Gastroesophageal sphincter (tissue), 4 donors: Measurements from ENCODE around the gene SLCO3A1. TPM values are rescaled to one million over a fixed set of nuclear protein-coding genes. Genes with fewer than 3 reads are reported as not detected.

ENCODE experiments used
- ATAC-seq: fragments of 150-250 bp; one replicate; pipeline ENCODE4 v1.9.1; 2016; ENCODE audit warnings: mild to moderate bottlenecking, moderate library complexity
- H3K27ac ChIP-seq, 4 donors: fragments of 200-600 bp; sonication (generic) in 3 of 4; 1 replicate in 3 of 4; 2 replicates in 1 of 4; pipeline ENCODE4 v1.5.1; 2016 to 2019
- H3K27me3 ChIP-seq: fragments of 200-600 bp; sonication (generic); one replicate; pipeline ENCODE4 v1.5.1; 2019
- H3K36me3 ChIP-seq, 2 donors: fragments of 200-600 bp; sonication (generic); one replicate each; pipeline ENCODE4 v1.5.1; 2019; ENCODE audit warnings: control low read depth in 1 of 2
- H3K4me1 ChIP-seq, 3 donors: fragments of 200-600 bp; sonication (generic); 1 replicate in 2 of 3; 2 replicates in 1 of 3; pipeline ENCODE4 v1.5.1; 2016 to 2019; ENCODE audit warnings: control low read depth in 2 of 3
- H3K4me3 ChIP-seq, 2 donors: fragments of 200-600 bp; sonication (generic); one replicate each; pipeline ENCODE4 v1.5.1; 2019; ENCODE audit warnings: mild to moderate bottlenecking in 1 of 2, moderate library complexity in 1 of 2
- H3K9me3 ChIP-seq, 3 donors: fragments of 200-600 bp; sonication (generic); one replicate each; pipeline ENCODE4 v1.5.1; 2017 to 2019; ENCODE audit warnings: control low read depth in 2 of 3
- EP300 ChIP-seq: sonication (generic); formaldehyde crosslinking; IDR thresholded peaks from one replicate; pipeline ENCODE4 v1.6.1; 2017; ENCODE audit warnings: antibody characterized with exemption, mild to moderate bottlenecking
- POLR2A ChIP-seq, 2 donors: fragments of 450-650 bp; IDR thresholded peaks; one replicate each; pipeline ENCODE4 v1.6.1; 2017; ENCODE audit warnings: antibody characterized with exemption in 2 of 2, mild to moderate bottlenecking in 2 of 2, moderate library complexity in 1 of 2
- POLR2AphosphoS5 ChIP-seq: sonication (generic); formaldehyde crosslinking; IDR thresholded peaks from one replicate; pipeline ENCODE4 v1.6.1; 2017; ENCODE audit warnings: antibody characterized with exemption
- WGBS, 2 donors: methylation state at CpG; one replicate each; pipeline ENCODE4 v1.1.5; 2018; ENCODE audit warnings: low coverage in 1 of 2; 5-methylcytosine and 5-hydroxymethylcytosine counted together
- total RNA-seq, 4 donors: library from RNA; depleted of rRNA; stranded (reverse); fragments of >200 nt; gene quantifications; one replicate each; pipeline ENCODE4 v1.1.0, GENCODE V29; 2016
- TF ChIP-seq, protein P1 (sequence below), 4 experiments: fragments of 200-600 bp in 2 of 4; fragments of 450-650 bp in 2 of 4; sonication (generic) in 1 of 4; IDR thresholded peaks; one replicate each; pipeline ENCODE4 v1.5.1; 2017 to 2019; ENCODE audit warnings: antibody characterized with exemption in 4 of 4, mild to moderate bottlenecking in 2 of 4, moderate library complexity in 2 of 4

The SLCO3A1 gene
- total RNA-seq, 4 donors from 2014 or later: 10.1 to 14.4 (median 12.1) TPM

DNA sequence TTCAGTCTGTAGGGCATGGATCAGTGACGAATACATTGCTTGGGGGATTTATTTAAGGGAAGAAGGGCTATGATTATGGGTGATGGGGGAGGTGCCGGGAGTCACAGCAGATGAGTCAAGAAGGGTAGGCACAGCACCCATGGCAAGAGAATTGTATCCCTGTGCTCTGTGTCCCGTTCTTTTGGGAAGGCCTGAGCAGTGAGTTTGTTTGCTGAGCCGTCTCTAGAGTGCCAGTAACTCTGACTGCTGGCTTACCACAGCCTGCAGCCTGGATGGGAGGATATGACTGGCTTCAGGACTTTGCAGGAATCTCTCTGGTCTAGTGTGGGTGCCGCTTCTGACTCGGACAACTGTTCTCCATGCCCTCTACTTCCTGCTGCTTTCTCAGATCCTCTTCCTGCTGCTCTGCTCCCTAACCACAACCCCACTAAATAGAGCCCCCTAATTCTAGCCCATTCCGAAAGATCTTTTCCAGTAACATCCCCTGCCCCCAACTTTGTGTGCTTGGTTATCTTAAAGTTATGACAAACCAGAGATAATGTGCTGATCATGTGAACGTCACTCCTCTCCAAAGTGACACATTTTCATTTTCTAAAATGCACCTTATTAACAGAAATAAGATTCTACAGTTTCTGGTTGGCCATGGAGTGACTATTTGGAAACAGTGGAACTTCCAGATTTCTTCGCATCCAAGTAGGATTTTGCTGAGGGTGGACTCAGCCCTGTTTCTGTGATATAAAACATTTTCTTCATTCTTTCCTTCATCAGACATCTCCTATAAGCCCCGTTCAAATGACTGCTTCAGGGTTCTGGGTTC is 239.0 kb downstream of the SLCO3A1 start:
- WGBS, 2 donors: 82 to 87% methylated on average over 8 to 9 of the region's 10 CpGs
- H3K27me3 ChIP-seq: no peaks in the 10 kb centered on the region
- H3K27ac ChIP-seq: no peak overlapping the region
- H3K9me3 ChIP-seq: no peaks in the 10 kb centered on the region
- no peak for ATAC-seq
- peaks cover 0 to 16% of the 10 kb centered on the region in 2 donors for H3K36me3 ChIP-seq
- no peak overlapping the region for H3K4me3 ChIP-seq
- H3K4me1 ChIP-seq: peaks cover 0 to 9% (median 0%) of the 10 kb centered on the region in 3 donors
- TF ChIP-seq EP300 (no peak), POLR2A (IDR thresholded peaks at IDR 0.05) (no peak), POLR2AphosphoS5 (no peak)
- TF ChIP-seq, protein P1, sequence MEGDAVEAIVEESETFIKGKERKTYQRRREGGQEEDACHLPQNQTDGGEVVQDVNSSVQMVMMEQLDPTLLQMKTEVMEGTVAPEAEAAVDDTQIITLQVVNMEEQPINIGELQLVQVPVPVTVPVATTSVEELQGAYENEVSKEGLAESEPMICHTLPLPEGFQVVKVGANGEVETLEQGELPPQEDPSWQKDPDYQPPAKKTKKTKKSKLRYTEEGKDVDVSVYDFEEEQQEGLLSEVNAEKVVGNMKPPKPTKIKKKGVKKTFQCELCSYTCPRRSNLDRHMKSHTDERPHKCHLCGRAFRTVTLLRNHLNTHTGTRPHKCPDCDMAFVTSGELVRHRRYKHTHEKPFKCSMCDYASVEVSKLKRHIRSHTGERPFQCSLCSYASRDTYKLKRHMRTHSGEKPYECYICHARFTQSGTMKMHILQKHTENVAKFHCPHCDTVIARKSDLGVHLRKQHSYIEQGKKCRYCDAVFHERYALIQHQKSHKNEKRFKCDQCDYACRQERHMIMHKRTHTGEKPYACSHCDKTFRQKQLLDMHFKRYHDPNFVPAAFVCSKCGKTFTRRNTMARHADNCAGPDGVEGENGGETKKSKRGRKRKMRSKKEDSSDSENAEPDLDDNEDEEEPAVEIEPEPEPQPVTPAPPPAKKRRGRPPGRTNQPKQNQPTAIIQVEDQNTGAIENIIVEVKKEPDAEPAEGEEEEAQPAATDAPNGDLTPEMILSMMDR (IDR thresholded peaks at IDR 0.05): no peak

GRCh38 chr15:92095693-92096092 is 242.2 kb downstream of the SLCO3A1 start:
- WGBS, 2 donors: 80% methylated on average over 4 of the region's 4 CpGs; no CpG with 5 or more reads in 1 of the 2 donors
- Histone ChIP-seq H3K9me3 (no peaks in the 10 kb centered on the region), H3K36me3 (peaks cover 0 to 16% of the 10 kb centered on the region in 2 donors), H3K4me3 (no peak overlapping the region), H3K27me3 (no peaks in the 10 kb centered on the region), H3K27ac (no peak overlapping the region), H3K4me1 (peaks cover 0 to 16% (median 0%) of the 10 kb centered on the region in 3 donors)
- TF ChIP-seq, protein P1 (IDR thresholded peaks at IDR 0.05): no peak
- TF ChIP-seq POLR2A (IDR thresholded peaks at IDR 0.05) (no peak), POLR2AphosphoS5 (no peak), EP300 (no peak)
- ATAC-seq: no peak

DNA sequence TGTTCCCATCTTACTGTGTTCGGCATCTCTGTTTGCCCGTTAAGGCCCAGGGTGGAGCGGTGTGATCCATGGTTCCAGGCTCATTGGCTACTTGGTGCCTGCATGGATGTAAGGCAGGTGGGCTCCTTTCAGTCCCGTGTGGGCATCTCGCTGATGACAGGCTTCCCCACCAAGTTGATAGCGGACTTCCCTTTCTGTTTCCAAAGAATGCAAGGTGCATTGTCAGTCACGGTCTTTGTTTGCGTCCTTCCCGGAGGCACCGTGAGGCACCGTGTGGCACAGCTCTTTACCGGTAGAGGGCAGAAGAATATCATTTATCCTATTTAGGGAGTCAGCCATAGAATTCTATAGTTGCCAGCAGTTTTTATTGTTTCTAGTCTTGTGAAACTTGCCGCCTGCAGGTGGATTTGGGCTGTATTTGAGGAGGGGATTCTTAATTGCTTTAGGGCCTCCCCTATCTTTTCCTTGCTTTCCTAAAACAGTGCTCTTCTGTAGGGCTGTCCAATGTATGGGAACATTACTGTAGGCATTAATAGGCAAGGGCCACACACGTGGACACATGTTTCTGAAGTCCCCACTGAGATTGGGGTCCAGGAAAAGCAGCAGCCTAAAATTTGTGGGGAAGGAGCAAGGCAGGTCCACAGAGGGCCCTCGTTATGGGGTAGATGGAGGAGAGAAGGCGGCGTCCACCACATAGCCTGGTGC is 244.1 kb downstream of the SLCO3A1 start:
- ATAC-seq: peak; percentile 65
- WGBS, 2 donors: 5 to 50% methylated on average over 8 of the region's 17 CpGs
- TF ChIP-seq, protein P1 (IDR thresholded peaks at IDR 0.05): peak; percentile 37 to 74 (median 58)
- no peak for TF ChIP-seq EP300

DNA sequence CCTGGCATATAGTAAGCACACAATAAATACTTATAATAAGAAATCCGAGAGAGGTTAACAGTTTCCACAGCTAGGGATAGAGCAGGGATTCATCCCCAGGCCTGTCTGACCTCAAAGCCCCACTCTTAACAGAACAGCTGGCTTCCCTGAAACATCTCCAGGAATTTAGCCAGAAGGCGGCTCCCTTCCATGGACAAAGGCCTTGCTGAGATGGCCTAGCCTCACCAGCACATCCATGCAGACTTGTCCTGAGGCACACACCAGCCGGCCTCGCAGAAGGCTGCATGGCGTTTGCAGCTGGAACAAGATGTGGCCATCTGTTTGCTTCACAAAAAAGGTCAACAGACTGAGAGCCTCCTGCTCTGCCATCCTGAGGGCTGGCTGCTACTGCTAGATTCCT is 245.4 kb downstream of the SLCO3A1 start:
- TF ChIP-seq, protein P1 (IDR thresholded peaks at IDR 0.05): no peak
- TF ChIP-seq EP300: no peak
- TF ChIP-seq POLR2AphosphoS5: no peak
- TF ChIP-seq POLR2A (IDR thresholded peaks at IDR 0.05): no peak
- Histone ChIP-seq H3K4me3 (no peak overlapping the region), H3K27ac (no peak overlapping the region), H3K36me3 (peaks cover 0 to 16% of the 10 kb centered on the region in 2 donors), H3K27me3 (no peaks in the 10 kb centered on the region), H3K4me1 (peaks cover 0 to 11% (median 0%) of the 10 kb centered on the region in 3 donors), H3K9me3 (no peaks in the 10 kb centered on the region)
- no peak for ATAC-seq
- 65 to 73% methylated on average over 3 to 5 of the region's 5 CpGs for WGBS, 2 donors

More for the DNA sequence above, 244.1 kb downstream of the SLCO3A1 start:
- peaks cover 0 to 11% (median 0%) of the 10 kb centered on the region in 3 donors for H3K4me1 ChIP-seq
- peaks cover 0 to 16% of the 10 kb centered on the region in 2 donors for H3K36me3 ChIP-seq
- no peak overlapping the region for H3K27ac ChIP-seq
- H3K4me3 ChIP-seq: no peak overlapping the region
- no peaks in the 10 kb centered on the region for H3K27me3 ChIP-seq
- H3K9me3 ChIP-seq: no peaks in the 10 kb centered on the region
